DLD1 (cell line): Measurements from ENCODE around the gene WWC1.
"Not testable (repeated sequence)": the region's sequence is repeated elsewhere in the genome, so short reads cannot be mapped to it uniquely, and the experiment has no call there.

Experiments
- in situ Hi-C: cut with HindIII; loops from 2 replicates; pipeline ENCODE4 v1.10.0; 2017; ENCODE audit warnings: low sequenced_read_pairs

The WWC1 gene

GRCh38 chr5:168428552-168428951 is 137.1 kb downstream of the WWC1 start:
- in situ Hi-C loops = no loop called here

- in situ Hi-C loops = no loop called here
Observed at GRCh38 chr5:168430296-168430695, 138.9 kb downstream of the WWC1 start.

- in situ Hi-C loops = no loop called here
Observed at GRCh38 chr5:168432903-168433302, 141.5 kb downstream of the WWC1 start.

- in situ Hi-C loops = no loop called here
Observed at GRCh38 chr5:168434001-168434400, 142.6 kb downstream of the WWC1 start.

- in situ Hi-C loops = no loop called here
Observed at GRCh38 chr5:168434746-168435321, 143.4 kb downstream of the WWC1 start.

- in situ Hi-C loops = not testable (repeated sequence)
Observed at GRCh38 chr5:168435340-168435739, 143.9 kb downstream of the WWC1 start.

- in situ Hi-C loops = no loop called here
Observed at GRCh38 chr5:168438349-168438748, 146.9 kb downstream of the WWC1 start.

- in situ Hi-C loops = no loop called here
Observed at GRCh38 chr5:168443533-168443932, 152.1 kb downstream of the WWC1 start.

GRCh38 chr5:168443950-168444700 is 152.7 kb downstream of the WWC1 start:
- in situ Hi-C loops = no loop called here

GRCh38 chr5:168446983-168447619 is 155.7 kb downstream of the WWC1 start:
- in situ Hi-C loops = no loop called here

GRCh38 chr5:168447808-168448207 is 156.4 kb downstream of the WWC1 start:
- in situ Hi-C loops = no loop called here

GRCh38 chr5:168449166-168449565 is 157.7 kb downstream of the WWC1 start:
- in situ Hi-C loops = no loop called here

GRCh38 chr5:168451565-168451964 is 160.1 kb downstream of the WWC1 start:
- in situ Hi-C loops = no loop called here

- in situ Hi-C loops = loop anchor here (5.0 kb wide), 1 partner anchor 43 kb away; no protein-coding TSS in a partner anchor
Observed at GRCh38 chr5:168455201-168455600, 163.8 kb downstream of the WWC1 start.

- in situ Hi-C loops = loop anchor here (5.0 kb wide), 1 partner anchor 45 kb away; no protein-coding TSS in a partner anchor
Observed at GRCh38 chr5:168457542-168457941, 166.1 kb downstream of the WWC1 start.

- in situ Hi-C loops = no loop called here
Observed at GRCh38 chr5:168460606-168461005, 169.2 kb downstream of the WWC1 start.

GRCh38 chr5:168463081-168463480 is 171.6 kb downstream of the WWC1 start:
- in situ Hi-C loops = no loop called here

GRCh38 chr5:168464214-168464613 is 172.8 kb downstream of the WWC1 start:
- in situ Hi-C loops = no loop called here

- in situ Hi-C loops = no loop called here
Observed at GRCh38 chr5:168464641-168465040, 173.2 kb downstream of the WWC1 start.

GRCh38 chr5:168467755-168468330 is 176.4 kb downstream of the WWC1 start:
- in situ Hi-C loops = no loop called here

- in situ Hi-C loops = no loop called here
Observed at GRCh38 chr5:168468836-168469235, 177.4 kb downstream of the WWC1 start.

GRCh38 chr5:168469816-168470215 is 178.4 kb downstream of the WWC1 start:
- in situ Hi-C loops = no loop called here
